GM21423 (cell line): ENCODE measurements around the gene MKI67.
A peak's percentile ranks its signal among the peaks of the same experiment; 100 is the strongest.

Experiments used
- ATAC-seq: cut with Tn5 transposase; IDR thresholded peaks from one replicate; pipeline ENCODE4 v1.9.1; 2021; ENCODE audit warnings: mild to moderate bottlenecking, moderate library complexity; ENCODE audit not compliant: unreplicated experiment

The MKI67 gene

DNA sequence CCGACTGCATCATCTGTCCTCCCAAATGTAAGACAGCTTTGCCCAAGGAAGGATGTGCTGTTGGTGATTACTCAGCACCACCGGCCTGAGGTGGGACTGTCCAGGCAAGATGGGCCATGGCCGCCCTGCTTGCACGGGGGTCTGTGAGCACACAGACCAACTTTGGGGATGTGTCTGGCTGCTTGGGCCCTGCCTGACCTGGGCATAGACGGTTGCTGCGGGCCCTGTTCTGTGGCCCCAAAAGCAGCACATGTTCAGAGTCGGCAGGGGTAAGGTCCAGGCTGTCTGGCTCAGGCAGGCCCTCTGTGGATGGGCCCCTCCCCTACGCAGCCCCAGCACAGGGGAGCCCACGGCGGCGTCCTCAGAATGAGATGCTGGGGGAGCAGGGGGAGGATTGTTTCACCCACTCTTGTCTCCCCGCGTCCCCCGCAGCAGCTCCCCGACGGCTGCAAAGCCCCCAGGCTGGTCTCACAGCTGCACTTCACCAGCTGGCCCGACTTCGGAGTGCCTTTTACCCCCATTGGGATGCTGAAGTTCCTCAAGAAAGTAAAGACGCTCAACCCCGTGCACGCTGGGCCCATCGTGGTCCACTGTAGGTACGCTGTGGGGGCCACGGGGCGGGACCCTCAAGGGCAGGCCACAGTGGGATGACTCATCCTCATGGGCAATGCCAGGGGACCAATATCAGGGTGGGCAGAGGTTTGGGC is 58.4 kb downstream of the MKI67 start:
- no peak for ATAC-seq

DNA sequence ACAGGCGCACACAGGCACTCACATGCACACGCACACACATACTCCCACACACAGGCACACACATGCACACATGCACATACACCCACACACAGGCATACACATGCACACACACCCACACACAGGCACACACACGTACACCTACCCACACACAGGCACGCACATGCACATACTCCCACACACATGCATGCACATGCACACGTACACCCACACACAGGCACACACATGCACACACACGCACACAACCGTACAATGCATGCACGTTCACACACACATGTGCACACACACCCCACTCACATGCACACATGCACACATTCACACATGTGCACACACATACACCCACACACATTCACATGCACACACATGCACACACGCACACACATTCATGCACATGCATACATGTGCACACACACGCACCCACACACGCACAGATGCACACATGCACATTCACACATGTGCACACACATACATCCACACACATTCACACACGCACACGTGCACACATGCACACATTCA is 59.3 kb downstream of the MKI67 start:
- no peak for ATAC-seq

DNA sequence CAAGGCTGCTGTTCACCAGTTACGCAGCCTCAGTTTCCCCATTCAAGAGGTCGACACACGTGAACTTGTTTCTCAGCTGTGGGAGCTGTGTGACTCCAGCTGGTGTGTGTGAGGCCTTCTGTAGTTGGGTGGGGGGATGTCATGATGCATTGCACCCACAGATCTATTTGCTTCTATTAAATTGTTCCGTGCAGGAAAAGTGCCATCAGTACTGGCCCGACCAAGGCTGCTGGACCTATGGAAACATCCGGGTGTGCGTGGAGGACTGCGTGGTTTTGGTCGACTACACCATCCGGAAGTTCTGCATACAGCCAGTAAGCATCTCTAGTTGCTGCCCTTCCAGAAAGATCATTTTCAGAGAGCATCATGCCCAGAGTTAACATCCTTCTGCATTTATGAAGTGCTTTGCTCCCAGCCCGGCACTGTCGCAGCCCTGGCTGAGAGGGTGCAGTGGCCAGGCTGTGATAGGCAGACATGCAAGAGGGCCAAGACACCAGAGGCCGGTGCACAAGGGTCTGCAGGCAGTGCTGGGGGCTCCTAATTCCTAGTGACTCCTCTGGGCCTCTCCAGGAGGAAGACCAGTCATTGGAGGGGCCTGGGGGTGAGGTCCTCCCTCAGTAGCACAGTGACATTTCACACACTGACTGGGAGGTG is 60.2 kb downstream of the MKI67 start:
- ATAC-seq, result no peak

DNA sequence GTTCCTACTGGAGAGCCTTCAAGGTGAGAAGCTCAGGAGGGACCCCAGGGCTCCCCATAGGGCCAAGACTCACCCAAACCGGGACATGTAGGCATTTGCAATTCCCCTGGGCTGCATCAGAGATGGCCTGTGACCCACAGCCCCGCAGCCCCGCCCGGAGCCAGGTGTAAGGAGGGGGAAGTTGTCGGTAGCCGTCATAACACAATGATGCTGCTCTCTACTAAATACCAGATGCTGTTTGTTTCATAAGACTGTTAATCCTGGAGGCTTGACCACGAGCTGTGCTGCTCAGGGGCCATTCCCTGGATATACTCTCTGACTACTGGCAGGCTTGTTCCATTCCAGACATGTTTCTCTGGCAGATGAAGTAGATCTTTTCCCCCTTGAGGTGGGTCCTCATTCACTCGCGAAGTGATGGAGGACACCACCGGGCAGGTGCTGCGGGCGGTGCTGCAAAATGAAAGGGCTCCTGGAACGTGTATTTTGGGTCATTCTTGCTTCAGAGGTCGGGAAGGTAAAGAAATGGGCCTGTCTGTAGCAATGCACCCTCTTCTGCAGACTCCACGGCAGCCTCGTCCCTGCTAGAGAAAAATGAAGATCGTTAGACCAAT is 61.1 kb downstream of the MKI67 start:
- no peak for ATAC-seq

DNA sequence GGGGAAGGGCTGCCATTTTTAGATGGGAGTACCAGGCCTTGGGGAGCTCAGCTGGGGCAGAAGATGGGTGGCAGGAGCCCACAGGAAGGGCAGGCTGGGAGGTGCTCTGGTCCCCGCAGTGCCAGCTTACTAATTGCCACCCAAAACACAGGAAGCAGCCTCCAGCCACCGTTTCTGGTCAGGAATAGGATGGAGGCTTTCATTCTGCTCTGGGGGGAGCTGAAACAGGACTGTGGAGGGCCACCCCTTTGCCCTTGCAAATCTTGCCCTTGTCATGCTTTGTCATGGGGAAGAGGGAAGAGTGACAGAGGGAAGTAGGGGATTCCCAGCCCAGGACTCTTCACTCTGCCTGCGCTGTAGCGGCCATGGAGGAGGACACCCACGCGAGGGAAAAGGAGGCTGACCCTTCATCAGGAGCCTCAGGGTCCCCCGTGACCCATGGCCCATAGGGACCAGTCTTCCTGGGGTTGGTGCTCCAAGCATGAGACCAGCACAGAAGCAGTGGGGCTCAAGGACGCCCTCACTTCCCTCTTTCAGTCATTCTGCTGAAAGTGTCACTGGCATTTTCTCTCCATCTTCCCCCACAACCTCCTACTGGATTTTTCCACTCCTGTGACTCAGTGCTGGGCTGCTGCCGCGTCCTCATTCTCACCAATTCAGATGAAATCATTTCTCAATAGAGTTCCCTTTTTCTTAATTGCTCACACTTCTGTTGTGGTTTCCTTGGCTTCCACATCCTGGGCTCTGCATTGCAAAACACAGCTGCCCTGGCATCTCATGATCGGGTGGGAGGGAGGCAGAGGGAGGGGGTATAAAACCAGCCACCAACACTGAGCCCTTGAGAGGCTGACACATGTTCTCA is 61.9 kb downstream of the MKI67 start:
- ATAC-seq, result peak; percentile 61

DNA sequence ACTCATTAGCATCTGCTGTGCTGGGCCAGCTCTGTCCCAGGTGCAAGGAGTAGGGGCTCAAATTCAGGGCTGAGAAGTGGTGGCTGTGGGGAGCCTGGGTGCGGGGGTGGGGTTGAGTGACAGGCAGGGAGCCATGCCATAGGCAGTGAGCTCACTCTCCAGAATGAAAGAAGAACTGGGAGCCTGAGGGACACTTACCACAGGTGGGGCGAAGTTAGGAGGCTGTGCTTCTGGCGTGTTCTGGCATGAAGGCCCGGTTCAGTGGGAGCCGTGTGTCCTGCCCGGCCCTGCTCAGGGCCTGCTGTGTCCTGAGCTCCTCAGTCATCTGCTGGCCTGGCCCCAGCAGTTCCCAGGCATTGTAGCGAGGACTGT is 62.5 kb downstream of the MKI67 start:
- peak; percentile 15 for ATAC-seq

DNA sequence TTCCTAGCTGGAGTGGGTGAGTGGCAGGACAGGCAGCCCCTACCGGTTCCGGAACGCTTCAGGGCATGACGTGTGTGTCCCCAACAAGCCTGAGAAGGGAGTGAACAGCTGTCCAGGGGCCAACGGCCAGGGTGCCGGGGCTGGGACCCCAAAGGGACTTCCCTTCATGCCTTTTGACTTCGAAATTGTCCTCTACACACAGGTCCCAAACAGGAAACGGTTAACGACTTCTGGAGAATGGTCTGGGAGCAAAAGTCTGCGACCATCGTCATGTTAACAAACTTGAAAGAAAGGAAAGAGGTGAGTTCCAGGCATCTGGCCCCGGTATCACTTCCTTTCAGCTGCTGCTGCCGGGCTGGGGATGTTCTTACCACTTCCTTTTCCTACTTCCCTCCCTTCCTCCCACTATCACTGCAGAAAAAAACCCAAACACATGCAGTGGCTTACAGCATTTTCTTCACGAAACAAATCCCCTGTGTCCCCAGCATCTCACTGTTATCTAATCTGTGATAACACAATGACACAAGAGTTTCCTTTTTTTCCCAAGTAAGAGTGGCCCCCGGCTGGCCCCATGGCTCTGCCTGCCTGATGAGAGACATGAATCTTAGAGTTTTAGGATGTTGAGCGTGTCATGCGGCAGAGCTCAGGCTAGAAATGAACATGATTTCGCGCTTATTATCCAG is 63.2 kb downstream of the MKI67 start:
- ATAC-seq, result peak; percentile 40

DNA sequence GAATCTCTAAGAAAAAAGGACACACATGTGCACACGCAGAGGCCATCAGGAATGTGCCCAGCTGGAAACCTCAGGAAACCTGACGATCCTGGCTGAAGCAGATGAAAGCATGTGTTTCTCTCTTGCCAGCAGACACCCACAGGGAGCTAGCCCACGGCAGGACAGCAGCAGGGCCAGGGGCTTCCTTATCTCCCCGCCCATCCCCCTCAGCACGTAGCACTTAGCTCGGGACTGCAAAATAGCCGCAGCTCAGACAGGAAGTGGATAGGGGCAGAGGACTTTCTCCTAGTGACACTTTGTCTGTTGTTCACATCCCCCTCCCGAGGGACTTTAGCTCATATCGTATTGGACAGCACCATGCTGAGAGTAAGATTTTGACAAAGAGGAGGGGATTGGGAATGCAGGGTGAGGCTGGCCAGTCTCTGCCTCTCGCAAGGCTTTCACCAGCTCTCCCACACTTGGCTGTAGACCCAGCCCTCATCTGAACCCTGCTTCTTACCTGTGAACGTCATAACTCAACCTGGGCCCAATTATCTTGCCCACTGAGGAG is 63.8 kb downstream of the MKI67 start:
- peak; percentile 16 for ATAC-seq

DNA sequence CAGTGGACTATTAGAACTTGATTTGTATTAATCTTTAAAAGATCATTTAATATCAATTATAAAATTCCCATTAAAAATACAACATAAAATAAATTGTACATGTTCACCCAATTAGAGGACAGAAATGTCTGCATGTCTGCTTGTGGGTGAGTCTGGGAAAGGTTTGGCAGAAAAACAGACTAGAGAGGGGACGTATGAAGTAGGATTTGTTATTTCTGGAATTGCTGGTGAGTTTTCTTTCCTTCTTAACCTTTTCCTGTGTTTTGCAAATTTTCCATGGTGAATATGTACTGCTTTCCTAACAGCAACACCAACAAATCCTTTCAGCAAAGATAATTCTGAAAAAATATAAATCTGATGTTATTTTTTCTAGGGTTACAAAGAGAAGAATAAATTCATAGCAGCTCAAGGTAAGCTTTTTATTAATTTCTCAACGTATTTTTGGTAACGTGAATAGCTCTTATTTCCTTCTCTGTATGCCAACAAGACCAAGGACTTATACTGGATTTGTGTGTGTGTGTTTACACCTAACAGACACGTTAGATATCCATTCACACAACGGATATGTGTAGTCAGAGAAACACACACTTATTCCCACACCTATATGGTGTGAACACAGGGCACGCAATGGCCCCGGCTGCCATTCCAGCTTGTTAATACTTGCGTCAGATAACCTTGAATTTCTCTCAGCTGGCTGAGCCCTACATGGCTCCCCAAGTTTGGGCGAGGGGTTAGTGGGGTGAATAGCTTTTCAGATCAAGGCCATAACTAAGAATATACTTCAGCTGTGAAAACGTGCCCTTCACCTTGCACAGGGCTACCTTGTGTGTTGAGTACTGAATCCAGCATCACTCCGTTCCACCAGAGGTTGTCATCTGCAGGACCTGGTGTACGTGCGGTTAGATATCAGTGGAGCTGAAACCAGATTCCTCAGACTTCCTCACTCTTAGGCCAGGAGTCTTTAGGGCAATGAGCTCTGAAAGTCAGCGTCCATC is 64.6 kb downstream of the MKI67 start:
- no peak for ATAC-seq

DNA sequence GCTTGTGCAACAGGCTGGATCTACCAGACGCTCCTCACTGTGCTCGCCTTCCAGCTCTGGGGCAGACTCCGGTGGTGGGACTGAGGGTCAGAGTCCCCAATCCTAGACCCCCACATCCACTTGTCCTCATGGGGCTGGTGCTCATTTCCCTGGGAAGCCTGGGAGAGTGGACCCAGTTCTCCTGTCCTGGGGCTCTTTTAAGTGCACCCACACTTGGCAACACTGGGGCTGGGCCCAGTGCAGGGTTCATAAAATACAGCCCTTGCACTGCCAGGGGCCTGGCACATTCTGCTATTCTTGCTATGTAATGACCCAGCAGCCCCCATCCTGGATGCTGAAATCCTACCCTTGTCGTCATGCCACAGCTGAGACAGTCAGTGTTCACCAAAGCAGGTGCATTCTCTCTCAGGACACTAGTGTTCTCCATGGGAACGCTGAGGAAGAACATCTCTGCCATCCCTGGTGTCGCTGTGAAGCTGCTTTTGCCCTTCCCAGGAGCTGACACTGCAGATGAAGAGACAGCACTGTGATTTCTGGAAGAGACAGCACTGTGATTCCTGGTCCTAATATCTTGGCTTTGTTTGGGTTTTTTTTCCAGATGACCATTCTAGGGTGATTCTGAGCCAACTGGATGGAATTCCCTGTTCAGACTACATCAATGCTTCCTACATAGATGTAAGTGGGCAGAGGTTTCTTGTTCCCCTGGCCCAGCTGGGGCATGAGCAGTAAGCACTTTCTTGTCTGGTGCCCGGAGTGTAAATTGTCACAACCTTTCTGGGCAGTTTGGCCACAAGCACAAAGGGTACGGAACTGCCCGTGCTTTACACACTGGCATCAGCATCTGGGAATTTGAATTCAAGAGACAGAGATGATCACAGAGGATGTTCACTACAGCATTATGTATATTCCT is 65.6 kb downstream of the MKI67 start:
- no peak for ATAC-seq

DNA sequence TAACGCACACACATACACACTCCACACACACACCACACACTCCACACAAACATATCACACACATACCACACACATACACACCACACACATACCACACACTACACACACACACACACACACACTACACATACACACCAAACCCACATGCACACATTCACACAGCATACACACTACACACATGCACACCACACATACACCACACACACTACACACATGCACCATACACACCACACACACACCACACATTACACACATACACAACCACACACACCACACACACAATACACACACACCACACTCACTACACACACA is 66.3 kb downstream of the MKI67 start:
- ATAC-seq, result no peak

DNA sequence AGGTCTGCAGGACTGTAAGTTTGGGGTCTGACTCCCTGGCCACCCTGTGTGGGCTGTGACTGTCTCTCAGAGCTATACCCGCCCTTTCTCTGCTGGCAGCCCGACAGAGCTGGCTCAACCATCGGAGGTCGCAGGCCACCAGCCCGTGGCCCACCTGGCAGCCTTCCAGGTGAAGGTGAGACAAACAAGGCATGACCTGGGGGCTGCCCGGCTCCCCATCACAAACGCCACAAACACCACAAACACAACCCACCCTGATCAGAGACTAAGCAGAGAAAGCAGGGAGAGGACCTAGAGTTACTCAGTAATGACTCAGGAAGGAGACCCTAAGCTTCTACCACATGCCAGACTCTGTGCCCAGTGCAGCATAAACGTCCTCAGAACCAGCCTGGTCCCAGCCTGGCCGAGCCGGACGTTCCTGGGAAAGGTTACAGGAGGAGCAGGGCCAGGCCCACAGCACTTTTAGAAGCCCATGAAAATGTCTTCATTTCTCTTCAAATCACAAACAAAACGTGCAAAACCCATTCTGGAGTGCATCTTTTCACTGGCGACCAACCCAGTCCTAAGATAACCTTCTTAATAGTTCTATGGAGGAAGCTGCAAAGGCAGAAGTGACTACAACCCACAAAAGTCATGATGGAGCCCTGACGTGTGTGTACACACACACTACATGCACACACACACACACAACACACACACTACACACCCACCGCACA is 66.8 kb downstream of the MKI67 start:
- no peak for ATAC-seq

DNA sequence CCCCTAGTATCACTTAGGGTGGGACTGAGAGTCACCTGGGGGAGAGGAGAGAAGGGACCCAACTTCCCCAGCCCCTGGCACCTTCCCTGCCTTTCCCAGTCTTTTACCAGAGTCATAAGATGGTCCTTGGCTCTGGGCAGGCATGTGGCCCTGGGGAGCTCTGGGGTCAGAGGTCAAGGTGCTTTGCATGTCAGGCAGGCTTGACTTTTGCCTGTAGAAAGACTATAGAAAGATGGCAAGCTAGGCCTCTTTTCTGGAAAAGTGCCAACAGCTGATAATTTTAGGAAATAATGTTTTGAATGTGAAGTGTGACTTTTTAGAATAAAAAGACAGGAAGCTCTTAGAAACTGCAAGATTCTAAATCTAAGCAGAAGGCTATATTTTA is 67.5 kb downstream of the MKI67 start:
- ATAC-seq, result no peak

DNA sequence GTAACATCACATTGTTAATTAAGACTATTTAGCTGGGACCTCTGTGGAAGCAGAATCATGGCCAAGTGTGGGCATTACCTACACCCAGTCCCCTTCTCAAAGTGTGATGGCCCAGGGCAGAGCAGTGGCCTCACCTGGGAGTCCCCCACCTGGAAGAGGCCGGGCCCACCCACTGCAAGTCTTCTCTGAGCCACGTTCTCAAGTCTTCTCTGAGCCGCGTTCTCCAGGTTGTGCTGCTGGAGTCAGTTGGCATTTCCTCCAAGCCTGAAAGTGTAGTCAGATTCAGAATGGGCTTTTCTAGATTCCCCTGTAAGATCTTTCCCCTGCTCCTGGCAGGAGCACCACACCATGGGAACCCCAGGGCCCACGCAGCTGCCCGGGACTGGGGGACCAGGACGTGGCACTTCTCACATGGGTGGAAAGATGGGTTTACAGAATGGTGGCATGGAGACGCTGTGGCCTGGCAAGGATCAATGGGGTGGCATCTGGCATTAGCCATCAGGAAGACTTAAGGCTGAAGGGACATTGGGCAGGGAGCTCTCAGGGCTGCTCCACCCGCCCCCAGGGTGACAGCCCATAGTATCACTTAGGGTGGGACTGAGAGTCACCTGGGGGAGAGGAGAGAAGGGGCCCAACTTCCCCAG is 68.0 kb downstream of the MKI67 start:
- ATAC-seq, result no peak

DNA sequence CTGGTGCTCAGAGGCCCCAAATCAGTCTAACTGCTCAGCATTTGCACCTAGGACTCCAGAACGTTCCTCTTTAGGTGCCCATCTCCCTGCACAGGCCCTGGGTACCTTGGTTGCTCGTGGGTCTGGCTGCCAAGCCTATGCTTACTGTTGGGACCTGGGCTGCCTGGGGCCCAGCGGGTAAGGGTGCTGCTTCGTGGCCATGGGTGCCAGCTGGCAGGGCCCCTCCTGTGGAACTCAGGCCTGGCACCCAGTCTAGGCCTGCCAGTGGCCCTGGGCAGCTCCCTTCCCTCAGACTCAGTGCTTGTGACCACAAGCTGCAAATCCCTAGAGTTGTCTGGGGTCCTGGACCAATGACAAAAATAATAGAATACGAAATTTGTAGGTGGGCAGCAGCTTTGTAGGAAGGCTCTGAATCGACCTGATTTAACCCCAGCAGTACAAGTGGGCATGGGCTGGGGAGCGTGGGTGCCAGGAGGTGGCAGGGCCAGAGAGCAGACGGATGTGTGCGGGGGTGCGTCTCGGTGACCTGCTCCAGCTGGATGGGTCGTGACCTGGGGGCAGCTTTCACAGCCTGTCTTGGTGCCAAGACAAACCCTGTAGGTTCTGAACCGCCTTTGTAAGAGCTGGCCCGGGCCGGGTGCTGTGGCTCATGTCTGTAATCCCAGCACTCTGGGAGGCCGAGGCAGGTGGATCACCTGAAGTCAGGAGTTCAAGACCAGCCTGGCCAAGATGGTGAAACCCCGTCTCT is 69.7 kb downstream of the MKI67 start:
- ATAC-seq, result no peak

DNA sequence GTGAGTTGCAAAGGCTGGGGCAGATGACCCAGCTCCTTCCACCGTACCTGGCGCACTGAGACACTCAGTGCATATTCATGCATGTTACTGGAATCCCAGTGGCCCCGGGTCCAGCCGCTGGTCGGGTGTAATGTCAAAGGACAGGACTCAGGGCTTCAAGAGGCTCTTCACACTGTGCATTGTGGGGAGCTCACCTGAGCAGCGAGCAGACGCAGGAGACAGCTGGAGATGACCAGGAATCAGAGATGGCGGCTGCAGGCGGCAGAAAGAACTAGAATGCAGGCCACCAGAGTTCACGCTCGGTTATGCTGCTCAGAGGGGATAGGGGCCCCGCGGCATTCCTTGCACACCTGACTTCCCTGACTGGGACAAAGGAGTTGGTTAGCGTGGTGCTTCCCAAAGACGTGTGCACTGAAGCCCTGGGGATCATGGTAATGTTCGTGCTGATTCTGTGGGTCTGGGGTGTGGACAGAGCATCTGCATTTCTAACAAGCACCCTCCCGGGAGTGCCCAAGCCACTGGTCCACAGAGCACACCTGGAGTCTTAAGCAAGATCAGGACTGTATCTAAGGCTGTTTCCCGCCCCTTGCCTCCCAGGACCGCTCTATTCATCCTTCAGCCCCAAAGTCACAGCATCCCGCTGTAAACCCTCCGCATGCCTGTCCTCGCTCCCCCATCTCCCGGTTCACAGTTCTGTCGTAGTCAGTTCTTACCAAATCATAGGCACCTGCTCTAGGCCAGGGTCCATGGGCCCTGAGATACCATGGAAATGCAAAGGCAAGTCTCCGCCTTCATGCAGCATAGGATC is 71.0 kb downstream of the MKI67 start:
- ATAC-seq, result no peak
